Uterus (tissue), 2 donors: ENCODE results near the gene ZNF346.

Experiments used
- POLR2A ChIP-seq, 2 donors: fragments of 450-650 bp; IDR thresholded peaks; one replicate each; pipeline ENCODE4 v1.6.1; 2016; ENCODE audit warnings: antibody characterized with exemption in 2 of 2, mild to moderate bottlenecking in 1 of 2, moderate library complexity in 1 of 2
- TF ChIP-seq, protein P1 (sequence below), 4 experiments: fragments of 200-600 bp in 2 of 4; fragments of 450-650 bp in 2 of 4; sonication (generic) in 2 of 4; IDR thresholded peaks; one replicate each; pipeline ENCODE4 v1.5.1; 2016 to 2019; ENCODE audit warnings: antibody characterized with exemption in 4 of 4, mild to moderate bottlenecking in 2 of 4, moderate library complexity in 1 of 4

DNA sequence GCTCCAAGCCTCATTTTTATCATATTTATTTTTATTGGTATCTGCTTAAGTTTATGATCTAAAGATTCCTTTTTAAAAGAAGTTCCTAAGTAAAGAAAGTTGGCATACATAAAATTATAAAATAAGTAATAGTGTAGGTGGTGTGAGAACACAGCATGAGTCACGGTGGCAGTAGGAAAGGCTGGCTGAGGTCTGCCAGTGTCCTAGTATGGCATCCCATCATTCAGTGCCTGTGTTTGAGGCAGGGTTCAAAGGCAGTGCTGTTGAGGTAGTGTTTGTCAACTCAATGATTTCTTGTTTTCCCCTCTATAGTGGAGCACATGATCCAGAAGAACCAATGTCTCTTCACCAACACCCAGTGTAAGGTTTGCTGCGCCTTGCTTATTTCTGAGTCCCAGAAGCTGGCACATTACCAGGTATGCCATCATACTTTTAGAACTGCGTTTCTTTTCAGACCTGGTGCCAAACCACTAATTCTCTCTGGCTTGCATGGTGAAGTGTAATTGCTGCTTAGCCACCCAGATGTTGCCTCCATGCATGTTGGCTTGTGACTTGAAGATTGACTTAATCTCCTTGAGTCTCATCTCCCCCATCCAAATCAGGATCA, 18.4 kb downstream of the ZNF346 start:
- TF ChIP-seq, protein P1, sequence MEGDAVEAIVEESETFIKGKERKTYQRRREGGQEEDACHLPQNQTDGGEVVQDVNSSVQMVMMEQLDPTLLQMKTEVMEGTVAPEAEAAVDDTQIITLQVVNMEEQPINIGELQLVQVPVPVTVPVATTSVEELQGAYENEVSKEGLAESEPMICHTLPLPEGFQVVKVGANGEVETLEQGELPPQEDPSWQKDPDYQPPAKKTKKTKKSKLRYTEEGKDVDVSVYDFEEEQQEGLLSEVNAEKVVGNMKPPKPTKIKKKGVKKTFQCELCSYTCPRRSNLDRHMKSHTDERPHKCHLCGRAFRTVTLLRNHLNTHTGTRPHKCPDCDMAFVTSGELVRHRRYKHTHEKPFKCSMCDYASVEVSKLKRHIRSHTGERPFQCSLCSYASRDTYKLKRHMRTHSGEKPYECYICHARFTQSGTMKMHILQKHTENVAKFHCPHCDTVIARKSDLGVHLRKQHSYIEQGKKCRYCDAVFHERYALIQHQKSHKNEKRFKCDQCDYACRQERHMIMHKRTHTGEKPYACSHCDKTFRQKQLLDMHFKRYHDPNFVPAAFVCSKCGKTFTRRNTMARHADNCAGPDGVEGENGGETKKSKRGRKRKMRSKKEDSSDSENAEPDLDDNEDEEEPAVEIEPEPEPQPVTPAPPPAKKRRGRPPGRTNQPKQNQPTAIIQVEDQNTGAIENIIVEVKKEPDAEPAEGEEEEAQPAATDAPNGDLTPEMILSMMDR (IDR thresholded peaks at IDR 0.05), result no peak
- no peak for TF ChIP-seq POLR2A (IDR thresholded peaks at IDR 0.05)
